Liver (tissue), 9 donors: ENCODE results near the gene LVRN. TPM values are rescaled to one million over a fixed set of nuclear protein-coding genes. Genes with fewer than 3 reads are reported as not detected.

Source experiments
- DNase-seq: peaks from one replicate; pipeline ENCODE4 v3.0.0-alpha.2; 2017; ENCODE audit warnings: low spot score
- H3K27ac ChIP-seq, 2 donors: one replicate each; pipeline ENCODE4 v1.7.0; 2013; ENCODE audit warnings: inconsistent platforms in 2 of 2, low read length in 2 of 2, control low read depth in 1 of 2, low read depth in 1 of 2, mild to moderate bottlenecking in 1 of 2
- H3K27me3 ChIP-seq, 4 donors: one replicate each; pipeline versions ENCODE4 v1.6.1 to v1.7.0; 2013; ENCODE audit warnings: low read length in 3 of 4, inconsistent platforms in 1 of 4, mild to moderate bottlenecking in 1 of 4, moderate library complexity in 1 of 4; ENCODE audit not compliant: control insufficient read depth in 4 of 4, insufficient read depth in 4 of 4
- H3K36me3 ChIP-seq, 4 donors: one replicate each; pipeline versions ENCODE4 v1.6.1 to v1.7.0; 2013; ENCODE audit warnings: low read length in 3 of 4, mild to moderate bottlenecking in 3 of 4, low read depth in 1 of 4, moderate library complexity in 1 of 4; ENCODE audit not compliant: control insufficient read depth in 4 of 4, insufficient read depth in 3 of 4
- H3K4me1 ChIP-seq, 4 donors: one replicate each; pipeline versions ENCODE4 v1.6.1 to v1.7.0; 2013; ENCODE audit warnings: low read length in 3 of 4, mild to moderate bottlenecking in 3 of 4, moderate library complexity in 1 of 4; ENCODE audit not compliant: control insufficient read depth in 4 of 4, insufficient read depth in 4 of 4
- H3K4me3 ChIP-seq, 3 donors: one replicate each; pipeline versions ENCODE4 v1.6.1 to v1.7.0; 2013; ENCODE audit warnings: low read length in 3 of 3, control low read depth in 1 of 3, low read depth in 1 of 3, mild to moderate bottlenecking in 1 of 3
- H3K9ac ChIP-seq, 2 donors: one replicate each; pipeline ENCODE4 v1.7.0; 2013; ENCODE audit warnings: low read length in 2 of 2, mild to moderate bottlenecking in 2 of 2, moderate library complexity in 2 of 2, control low read depth in 1 of 2, low read depth in 1 of 2
- H3K9me3 ChIP-seq, 4 donors: one replicate each; pipeline versions ENCODE4 v1.6.1 to v1.7.0; 2013; ENCODE audit warnings: low read length in 3 of 4; ENCODE audit not compliant: control insufficient read depth in 4 of 4
- FOXA1 ChIP-seq: IDR thresholded peaks from 2 replicates; pipeline ENCODE4 v1.6.1; 2016; ENCODE audit warnings: antibody characterized with exemption
- FOXA2 ChIP-seq: IDR thresholded peaks from 2 replicates; pipeline ENCODE4 v1.6.1; 2016; ENCODE audit warnings: antibody characterized with exemption
- GABPA ChIP-seq, 2 donors: IDR thresholded peaks in 1 of 2; conservative IDR thresholded peaks in 1 of 2; 2 replicates each; pipeline ENCODE4 v1.6.1; 2016; ENCODE audit warnings: antibody characterized with exemption in 2 of 2, mild to moderate bottlenecking in 1 of 2, moderate library complexity in 1 of 2
- HNF4G ChIP-seq: IDR thresholded peaks from 2 replicates; pipeline ENCODE4 v1.6.1; 2016; ENCODE audit warnings: antibody characterized with exemption
- JUND ChIP-seq, 2 donors: IDR thresholded peaks; 2 replicates each; pipeline ENCODE4 v1.6.1; 2016; ENCODE audit warnings: antibody characterized with exemption in 2 of 2
- NR2F2 ChIP-seq: IDR thresholded peaks from 2 replicates; pipeline ENCODE4 v1.6.1; 2016; ENCODE audit warnings: antibody characterized with exemption
- RAD21 ChIP-seq, 2 donors: IDR thresholded peaks; 2 replicates each; pipeline ENCODE4 v1.6.1; 2016; ENCODE audit warnings: antibody characterized with exemption in 2 of 2, mild to moderate bottlenecking in 2 of 2
- RXRA ChIP-seq, 2 donors: IDR thresholded peaks; 2 replicates each; pipeline ENCODE4 v1.6.1; 2017 to 2018; ENCODE audit warnings: antibody characterized with exemption in 2 of 2, mild to moderate bottlenecking in 1 of 2
- SP1 ChIP-seq: IDR thresholded peaks from 2 replicates; pipeline ENCODE4 v1.6.1; 2018; ENCODE audit warnings: antibody characterized with exemption, mild to moderate bottlenecking
- YY1 ChIP-seq: IDR thresholded peaks from 2 replicates; pipeline ENCODE4 v1.6.1; 2016; ENCODE audit warnings: antibody characterized with exemption, mild to moderate bottlenecking
- WGBS: extraction: QIAGEN DNeasy Blood & Tissue Kit; methylation state at CpG from one replicate; pipeline ENCODE4 v1.1.7; 2013; 5-methylcytosine and 5-hydroxymethylcytosine counted together
- polyA plus RNA-seq, 2 donors: library from polyadenylated mRNA; stranded (reverse) in 1 of 2; unstranded in 1 of 2; fragments of 200-250 nt in 1 of 2; fragments of >200 nt in 1 of 2; fragmentation: Nextera tagmentation in 1 of 2; extraction: Ambion mirVana in 1 of 2; gene quantifications; one replicate each; pipeline versions ENCODE4 v1.2.1 to v1.2.3, GENCODE V29; 2013 to 2015
- total RNA-seq, 2 donors: library from RNA; depleted of rRNA; stranded (reverse); fragments of >200 nt; gene quantifications; one replicate each; pipeline ENCODE4 v1.2.3, GENCODE V29; 2014
- TF ChIP-seq, protein P1 (sequence below): IDR thresholded peaks from 2 replicates; pipeline ENCODE4 v1.6.1; 2016; ENCODE audit warnings: antibody characterized with exemption, mild to moderate bottlenecking
- TF ChIP-seq, protein P2 (sequence below): IDR thresholded peaks from 2 replicates; pipeline ENCODE4 v1.6.1; 2016; ENCODE audit warnings: antibody characterized with exemption
- TF ChIP-seq, protein P3 (sequence below): fragments of 150-350 bp; IDR thresholded peaks from 2 replicates; pipeline ENCODE4 v1.5.1; 2017; ENCODE audit warnings: improper control_type of control experiment, low read depth, low read length; ENCODE audit not compliant: missing input control
- TF ChIP-seq, protein P4 (sequence below): IDR thresholded peaks from 2 replicates; pipeline ENCODE4 v1.6.1; 2016; ENCODE audit warnings: antibody characterized with exemption
- donor health status: healthy.
- donor health status: healthy.
- donor health status: healthy.
- donor health status: healthy.
- donor health status: healthy.

LVRN gene
- total and polyA plus RNA-seq, 4 donors: 0.05 to 0.17 (median 0.11) TPM; not detected in 1

DNA sequence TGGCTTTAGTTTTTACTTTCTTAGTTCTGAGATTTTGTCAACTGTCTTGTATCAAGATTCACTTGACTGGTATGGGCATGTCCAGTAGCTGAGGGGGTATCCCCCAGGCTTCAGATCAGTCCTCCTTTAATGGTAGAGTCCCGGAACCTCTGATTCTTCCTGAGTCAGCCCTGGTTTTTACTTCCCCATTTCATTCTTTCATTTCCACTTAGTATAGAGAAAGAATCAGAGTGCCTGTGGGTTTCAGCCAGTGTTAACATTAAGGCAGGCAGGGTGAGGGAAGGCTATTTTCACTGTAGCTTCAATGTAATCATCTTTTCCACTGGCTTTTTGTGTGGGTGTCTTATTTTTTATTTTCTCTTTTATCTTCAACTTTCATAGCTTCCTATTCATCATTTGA is 114.2 kb downstream of the LVRN start:
- 90% methylated on average over 1 of the region's 1 CpG for WGBS
- H3K36me3 ChIP-seq: no peaks in the 10 kb centered on the region
- TF ChIP-seq, protein P1, sequence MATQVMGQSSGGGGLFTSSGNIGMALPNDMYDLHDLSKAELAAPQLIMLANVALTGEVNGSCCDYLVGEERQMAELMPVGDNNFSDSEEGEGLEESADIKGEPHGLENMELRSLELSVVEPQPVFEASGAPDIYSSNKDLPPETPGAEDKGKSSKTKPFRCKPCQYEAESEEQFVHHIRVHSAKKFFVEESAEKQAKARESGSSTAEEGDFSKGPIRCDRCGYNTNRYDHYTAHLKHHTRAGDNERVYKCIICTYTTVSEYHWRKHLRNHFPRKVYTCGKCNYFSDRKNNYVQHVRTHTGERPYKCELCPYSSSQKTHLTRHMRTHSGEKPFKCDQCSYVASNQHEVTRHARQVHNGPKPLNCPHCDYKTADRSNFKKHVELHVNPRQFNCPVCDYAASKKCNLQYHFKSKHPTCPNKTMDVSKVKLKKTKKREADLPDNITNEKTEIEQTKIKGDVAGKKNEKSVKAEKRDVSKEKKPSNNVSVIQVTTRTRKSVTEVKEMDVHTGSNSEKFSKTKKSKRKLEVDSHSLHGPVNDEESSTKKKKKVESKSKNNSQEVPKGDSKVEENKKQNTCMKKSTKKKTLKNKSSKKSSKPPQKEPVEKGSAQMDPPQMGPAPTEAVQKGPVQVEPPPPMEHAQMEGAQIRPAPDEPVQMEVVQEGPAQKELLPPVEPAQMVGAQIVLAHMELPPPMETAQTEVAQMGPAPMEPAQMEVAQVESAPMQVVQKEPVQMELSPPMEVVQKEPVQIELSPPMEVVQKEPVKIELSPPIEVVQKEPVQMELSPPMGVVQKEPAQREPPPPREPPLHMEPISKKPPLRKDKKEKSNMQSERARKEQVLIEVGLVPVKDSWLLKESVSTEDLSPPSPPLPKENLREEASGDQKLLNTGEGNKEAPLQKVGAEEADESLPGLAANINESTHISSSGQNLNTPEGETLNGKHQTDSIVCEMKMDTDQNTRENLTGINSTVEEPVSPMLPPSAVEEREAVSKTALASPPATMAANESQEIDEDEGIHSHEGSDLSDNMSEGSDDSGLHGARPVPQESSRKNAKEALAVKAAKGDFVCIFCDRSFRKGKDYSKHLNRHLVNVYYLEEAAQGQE: no peak
- TF ChIP-seq JUND (IDR thresholded peaks at IDR 0.05) (no peak), RAD21 (IDR thresholded peaks at IDR 0.05) (no peak), GABPA (IDR thresholded peaks at IDR 0.05 in 1 of 2, conservative IDR thresholded peaks at IDR 0.05 in 1 of 2) (no peak), HNF4G (no peak), FOXA1 (no peak), RXRA (IDR thresholded peaks at IDR 0.05) (no peak), FOXA2 (no peak), YY1 (no peak), NR2F2 (no peak), SP1 (no peak)
- TF ChIP-seq, protein P2, sequence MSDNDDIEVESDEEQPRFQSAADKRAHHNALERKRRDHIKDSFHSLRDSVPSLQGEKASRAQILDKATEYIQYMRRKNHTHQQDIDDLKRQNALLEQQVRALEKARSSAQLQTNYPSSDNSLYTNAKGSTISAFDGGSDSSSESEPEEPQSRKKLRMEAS: no peak
- TF ChIP-seq, protein P3, sequence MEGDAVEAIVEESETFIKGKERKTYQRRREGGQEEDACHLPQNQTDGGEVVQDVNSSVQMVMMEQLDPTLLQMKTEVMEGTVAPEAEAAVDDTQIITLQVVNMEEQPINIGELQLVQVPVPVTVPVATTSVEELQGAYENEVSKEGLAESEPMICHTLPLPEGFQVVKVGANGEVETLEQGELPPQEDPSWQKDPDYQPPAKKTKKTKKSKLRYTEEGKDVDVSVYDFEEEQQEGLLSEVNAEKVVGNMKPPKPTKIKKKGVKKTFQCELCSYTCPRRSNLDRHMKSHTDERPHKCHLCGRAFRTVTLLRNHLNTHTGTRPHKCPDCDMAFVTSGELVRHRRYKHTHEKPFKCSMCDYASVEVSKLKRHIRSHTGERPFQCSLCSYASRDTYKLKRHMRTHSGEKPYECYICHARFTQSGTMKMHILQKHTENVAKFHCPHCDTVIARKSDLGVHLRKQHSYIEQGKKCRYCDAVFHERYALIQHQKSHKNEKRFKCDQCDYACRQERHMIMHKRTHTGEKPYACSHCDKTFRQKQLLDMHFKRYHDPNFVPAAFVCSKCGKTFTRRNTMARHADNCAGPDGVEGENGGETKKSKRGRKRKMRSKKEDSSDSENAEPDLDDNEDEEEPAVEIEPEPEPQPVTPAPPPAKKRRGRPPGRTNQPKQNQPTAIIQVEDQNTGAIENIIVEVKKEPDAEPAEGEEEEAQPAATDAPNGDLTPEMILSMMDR: no peak
- TF ChIP-seq, protein P4, sequence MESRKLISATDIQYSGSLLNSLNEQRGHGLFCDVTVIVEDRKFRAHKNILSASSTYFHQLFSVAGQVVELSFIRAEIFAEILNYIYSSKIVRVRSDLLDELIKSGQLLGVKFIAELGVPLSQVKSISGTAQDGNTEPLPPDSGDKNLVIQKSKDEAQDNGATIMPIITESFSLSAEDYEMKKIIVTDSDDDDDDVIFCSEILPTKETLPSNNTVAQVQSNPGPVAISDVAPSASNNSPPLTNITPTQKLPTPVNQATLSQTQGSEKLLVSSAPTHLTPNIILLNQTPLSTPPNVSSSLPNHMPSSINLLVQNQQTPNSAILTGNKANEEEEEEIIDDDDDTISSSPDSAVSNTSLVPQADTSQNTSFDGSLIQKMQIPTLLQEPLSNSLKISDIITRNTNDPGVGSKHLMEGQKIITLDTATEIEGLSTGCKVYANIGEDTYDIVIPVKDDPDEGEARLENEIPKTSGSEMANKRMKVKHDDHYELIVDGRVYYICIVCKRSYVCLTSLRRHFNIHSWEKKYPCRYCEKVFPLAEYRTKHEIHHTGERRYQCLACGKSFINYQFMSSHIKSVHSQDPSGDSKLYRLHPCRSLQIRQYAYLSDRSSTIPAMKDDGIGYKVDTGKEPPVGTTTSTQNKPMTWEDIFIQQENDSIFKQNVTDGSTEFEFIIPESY: no peak
- H3K27me3 ChIP-seq: no peaks in the 10 kb centered on the region
- H3K9ac ChIP-seq: no peak overlapping the region
- no peak for DNase-seq
- H3K4me3 ChIP-seq: no peak overlapping the region
- H3K27ac ChIP-seq: no peak overlapping the region
- no peaks in the 10 kb centered on the region for H3K4me1 ChIP-seq
- no peaks in the 10 kb centered on the region for H3K9me3 ChIP-seq

Other genes with a start within 250 kb of the LVRN start
- 100 to 1,000 TPM; 212 to 472 TPM for gene CDO1, start 145.8 kb upstream of the LVRN start, total RNA-seq
- 100 to 1,000 TPM; 106 to 270 TPM for gene CDO1, start 145.8 kb upstream of the LVRN start, polyA plus RNA-seq
- gene ATG12, start 120.9 kb upstream of the LVRN start, total RNA-seq: 10 to 100 TPM; 14.8 to 43.1 TPM
- gene ATG12, start 120.9 kb upstream of the LVRN start, polyA plus RNA-seq: 10 to 100 TPM; 15.6 to 32.5 TPM
- gene AP3S1, start 120.5 kb upstream of the LVRN start, total RNA-seq: 10 to 100 TPM; 40.4 to 41.5 TPM
- gene AP3S1, start 120.5 kb upstream of the LVRN start, polyA plus RNA-seq: 10 to 100 TPM; 32.7 to 52.7 TPM
- gene ARL14EPL, start 70.0 kb downstream of the LVRN start, total RNA-seq: not detected
- not detected for gene ARL14EPL, start 70.0 kb downstream of the LVRN start, polyA plus RNA-seq
- 10 to 100 TPM; 22.3 to 30.5 TPM for gene COMMD10, start 122.5 kb downstream of the LVRN start, total RNA-seq
- 10 to 100 TPM in 1 of 2 donors, 1 to 10 TPM in 1; 8.9 to 16.3 TPM for gene COMMD10, start 122.5 kb downstream of the LVRN start, polyA plus RNA-seq